GM21515 (cell line): ENCODE results near the gene ZNF14.
"Not testable (repeated sequence)": the region's sequence is repeated elsewhere in the genome, so short reads cannot be mapped to it uniquely, and the experiment has no call there.

ENCODE experiments used
- ATAC-seq: cut with Tn5 transposase; IDR thresholded peaks from one replicate; pipeline ENCODE4 v1.9.1; 2021; ENCODE audit not compliant: unreplicated experiment

ZNF14 gene

GRCh38 chr19:19696386-19696785 is 36.5 kb downstream of the ZNF14 start:
- no peak for ATAC-seq

GRCh38 chr19:19691683-19692082 is 41.2 kb downstream of the ZNF14 start:
- no peak for ATAC-seq

GRCh38 chr19:19689023-19689422 is 43.9 kb downstream of the ZNF14 start:
- not testable (repeated sequence) for ATAC-seq

- ATAC-seq, result no peak
Measured at GRCh38 chr19:19687090-19687489, 45.8 kb downstream of the ZNF14 start.

- no peak for ATAC-seq
Measured at GRCh38 chr19:19686580-19686979, 46.3 kb downstream of the ZNF14 start.

- ATAC-seq, result not testable (repeated sequence)
Measured at GRCh38 chr19:19686119-19686518, 46.8 kb downstream of the ZNF14 start.

- no peak for ATAC-seq
Measured at GRCh38 chr19:19679176-19680073, 53.5 kb downstream of the ZNF14 start.

- ATAC-seq, result no peak
Measured at GRCh38 chr19:19677579-19677978, 55.3 kb downstream of the ZNF14 start.

- ATAC-seq, result no peak
Measured at GRCh38 chr19:19674315-19674714, 58.6 kb downstream of the ZNF14 start.

GRCh38 chr19:19672816-19673215 is 60.1 kb downstream of the ZNF14 start:
- ATAC-seq, result no peak

- ATAC-seq, result no peak
Measured at GRCh38 chr19:19670070-19670551, 62.8 kb downstream of the ZNF14 start.

- ATAC-seq, result peak; percentile 65
Measured at GRCh38 chr19:19668230-19669012, 64.5 kb downstream of the ZNF14 start, which contains the start of gene ZNF101. Gene ZNF101 (plus strand): TSS chr19:19668839. CDS start chr19:19668964, 125 bp downstream.

GRCh38 chr19:19665420-19665948 is 67.4 kb downstream of the ZNF14 start:
- ATAC-seq, result not testable (repeated sequence)

- peak; percentile 65 for ATAC-seq
Measured at GRCh38 chr19:19663256-19664120, 69.4 kb downstream of the ZNF14 start, which contains the start of gene ATP13A1. Gene ATP13A1 (minus strand): TSS chr19:19663676. CDS start chr19:19663666, 10 bp downstream.

GRCh38 chr19:19662871-19663255 is 70.0 kb downstream of the ZNF14 start:
- no peak for ATAC-seq

- ATAC-seq, result no peak
Measured at GRCh38 chr19:19662344-19662743, 70.6 kb downstream of the ZNF14 start.

- peak; percentile 38 for ATAC-seq
Measured at GRCh38 chr19:19661675-19662251, 71.1 kb downstream of the ZNF14 start.

- ATAC-seq, result no peak
Measured at GRCh38 chr19:19661141-19661674, 71.7 kb downstream of the ZNF14 start.
